HG03095 (cell line): Measurements from ENCODE around the gene GPR39.

Experiments
- ATAC-seq: cut with Tn5 transposase; IDR thresholded peaks from one replicate; pipeline ENCODE4 v1.9.1; 2021; ENCODE audit warnings: moderate library complexity; ENCODE audit not compliant: unreplicated experiment

The GPR39 gene

GRCh38 chr2:132412021-132412420 is 4.6 kb upstream of the GPR39 start:
- no peak for ATAC-seq

GRCh38 chr2:132414081-132414480 is 2.5 kb upstream of the GPR39 start:
- ATAC-seq, result no peak

GRCh38 chr2:132415256-132415914 is 1.2 kb upstream of the GPR39 start:
- ATAC-seq, result no peak

- ATAC-seq, result no peak
Observed at GRCh38 chr2:132415915-132416722, 486 bp upstream of the GPR39 start.

- ATAC-seq, result no peak
Observed at GRCh38 chr2:132417430-132418035, 928 bp downstream of the GPR39 start.

GRCh38 chr2:132419235-132419634 is 2.6 kb downstream of the GPR39 start:
- no peak for ATAC-seq

GRCh38 chr2:132419941-132420340 is 3.3 kb downstream of the GPR39 start:
- no peak for ATAC-seq

- no peak for ATAC-seq
Observed at GRCh38 chr2:132420816-132421805, 4.5 kb downstream of the GPR39 start.

- ATAC-seq, result no peak
Observed at GRCh38 chr2:132422736-132423135, 6.1 kb downstream of the GPR39 start.

GRCh38 chr2:132424526-132425121 is 8.0 kb downstream of the GPR39 start:
- ATAC-seq, result no peak

GRCh38 chr2:132426033-132426432 is 9.4 kb downstream of the GPR39 start:
- no peak for ATAC-seq

GRCh38 chr2:132426656-132427055 is 10.1 kb downstream of the GPR39 start:
- ATAC-seq, result no peak

- ATAC-seq, result no peak
Observed at GRCh38 chr2:132429351-132429750, 12.7 kb downstream of the GPR39 start.

- ATAC-seq, result no peak
Observed at GRCh38 chr2:132429941-132430573, 13.5 kb downstream of the GPR39 start.

GRCh38 chr2:132430895-132431294 is 14.3 kb downstream of the GPR39 start:
- no peak for ATAC-seq

- ATAC-seq, result no peak
Observed at GRCh38 chr2:132437852-132438669, 21.5 kb downstream of the GPR39 start.

GRCh38 chr2:132438691-132439090 is 22.1 kb downstream of the GPR39 start:
- ATAC-seq, result no peak

- ATAC-seq, result no peak
Observed at GRCh38 chr2:132439703-132440398, 23.2 kb downstream of the GPR39 start.

GRCh38 chr2:132441051-132441450 is 24.4 kb downstream of the GPR39 start:
- ATAC-seq, result no peak
